NCI-H748 (cell line): Measurements from ENCODE around the gene C14orf119.

Experiments used
- DNase-seq: peaks from one replicate; lab custom pipeline; 2025; ENCODE audit not compliant: unreplicated experiment; lab: John Stamatoyannopoulos, UW

The C14orf119 gene, protein sequence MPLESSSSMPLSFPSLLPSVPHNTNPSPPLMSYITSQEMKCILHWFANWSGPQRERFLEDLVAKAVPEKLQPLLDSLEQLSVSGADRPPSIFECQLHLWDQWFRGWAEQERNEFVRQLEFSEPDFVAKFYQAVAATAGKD

DNA sequence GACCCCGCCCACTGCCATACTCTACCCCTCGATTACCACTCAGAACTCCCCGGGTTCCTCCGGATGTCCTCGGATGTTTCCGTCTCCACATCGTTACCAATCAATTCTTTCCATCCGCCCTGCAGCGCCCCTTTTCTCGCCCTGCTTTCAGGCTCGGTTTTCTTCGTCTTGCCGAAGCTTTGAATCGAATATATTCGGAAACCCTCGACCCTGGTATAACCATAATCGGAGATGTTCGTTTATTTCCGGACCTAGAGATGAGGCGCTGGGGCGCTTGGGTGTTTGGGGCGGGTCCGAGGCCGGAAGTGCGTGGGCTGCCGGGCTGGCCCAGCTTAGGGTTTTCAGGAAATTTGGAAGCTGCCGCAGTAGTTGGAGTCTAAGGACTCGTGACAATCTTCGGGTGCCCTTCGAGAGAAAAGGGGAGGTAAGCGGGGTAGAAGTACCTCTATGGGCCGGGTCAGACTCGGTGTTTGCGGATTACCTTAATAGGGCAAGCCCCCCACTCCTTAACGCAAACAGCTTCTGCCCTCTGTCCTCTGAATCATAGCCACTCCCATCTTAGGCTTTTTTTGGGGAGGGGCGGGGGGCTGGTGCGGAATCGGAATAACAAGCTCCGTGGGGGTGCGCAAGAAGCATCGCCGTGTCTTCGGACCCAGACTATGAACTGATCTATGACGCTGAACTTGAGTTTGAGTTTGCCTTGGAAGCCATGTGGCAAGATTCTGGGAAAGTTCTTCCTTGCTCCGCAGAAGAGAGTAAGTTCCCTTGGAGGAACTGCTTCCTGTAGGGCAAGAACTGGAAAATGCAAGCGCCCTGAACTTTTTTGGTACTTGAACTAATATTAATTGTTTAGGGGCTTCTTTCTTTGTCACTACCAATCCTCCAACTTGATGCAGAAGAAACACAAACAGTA lies at the start of gene C14orf119:
Gene C14orf119, plus strand, starts transcription at position 310 of the 913 bp plus-strand sequence. CDS start 2,154 bp downstream, outside the sequence.
- no peak for DNase-seq

DNA sequence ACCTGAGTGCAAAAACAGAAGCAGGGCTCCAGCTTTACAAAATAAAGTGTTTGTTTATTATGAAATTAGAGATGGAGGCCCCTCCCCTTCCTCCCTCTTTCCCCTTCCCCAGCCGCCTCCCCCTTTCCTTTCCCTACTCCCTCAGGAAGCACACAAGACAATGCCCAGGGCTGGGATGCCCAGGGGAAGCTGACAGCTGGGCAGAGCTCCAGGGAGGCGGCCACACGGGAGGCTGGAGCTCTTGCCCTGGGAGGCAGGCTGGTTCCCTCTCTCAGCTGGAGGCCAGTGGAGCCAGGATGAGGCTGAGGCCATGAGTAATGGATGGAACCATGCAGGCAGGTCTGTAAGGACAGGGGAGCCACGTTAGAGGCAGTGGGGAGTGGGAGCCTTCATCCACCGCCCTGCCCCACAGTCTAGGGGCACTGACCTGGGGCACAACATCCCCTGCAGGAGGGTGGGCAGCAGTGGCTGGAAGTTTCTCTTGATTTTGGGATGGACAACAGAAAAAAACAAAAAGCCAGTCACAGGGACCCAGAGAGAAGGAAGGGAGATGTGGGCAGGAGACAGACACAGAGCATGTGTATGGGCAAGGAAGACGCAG lies 48.2 kb upstream of the C14orf119 start:
- DNase-seq = no peak

DNA sequence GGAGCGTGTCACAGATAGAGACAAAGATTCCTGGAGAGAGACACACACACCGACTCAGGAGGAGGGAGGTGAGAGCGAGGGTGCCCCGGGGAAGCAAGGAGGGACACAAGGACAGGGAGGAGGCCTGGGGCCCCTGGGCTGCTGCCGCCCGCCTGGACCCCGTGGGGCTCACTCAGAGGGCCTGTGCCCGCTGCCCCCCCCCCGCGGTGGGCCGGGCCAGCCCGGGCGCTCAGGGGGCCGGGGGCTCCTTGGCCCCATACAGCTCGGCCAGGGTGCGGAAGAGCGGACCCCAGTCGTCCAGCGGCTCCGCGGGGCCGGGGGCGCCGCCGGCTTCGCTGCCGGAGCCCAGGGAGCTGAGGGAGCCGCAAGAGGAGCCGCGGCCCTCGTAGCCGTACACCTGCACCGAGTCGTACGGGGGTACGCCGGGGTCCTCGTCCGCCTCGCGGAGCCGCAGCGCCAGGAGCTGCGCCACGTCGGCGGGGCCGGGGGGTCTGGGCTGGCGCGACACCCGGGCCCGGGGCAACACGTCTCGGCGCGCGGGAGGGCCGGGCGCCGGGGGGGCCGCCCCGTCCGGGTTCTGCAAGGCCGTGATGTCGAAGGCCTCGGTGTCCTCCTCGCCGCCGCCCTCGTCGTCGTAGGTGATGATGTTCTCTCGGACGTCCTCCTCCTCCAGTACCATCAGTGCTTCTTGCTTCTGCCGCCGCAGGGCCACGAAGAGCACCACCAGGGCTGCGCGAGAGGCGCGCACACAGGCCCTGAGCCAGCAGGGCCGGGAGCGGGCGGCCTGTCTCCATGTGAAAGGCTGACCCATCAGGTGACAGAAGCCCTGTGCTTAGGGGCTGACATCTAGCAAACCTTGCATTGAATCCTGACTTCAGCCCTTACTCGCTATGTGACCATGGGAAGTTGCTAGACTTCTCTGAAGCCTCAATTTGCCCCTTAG lies 47.3 kb upstream of the C14orf119 start:
- no peak for DNase-seq

DNA sequence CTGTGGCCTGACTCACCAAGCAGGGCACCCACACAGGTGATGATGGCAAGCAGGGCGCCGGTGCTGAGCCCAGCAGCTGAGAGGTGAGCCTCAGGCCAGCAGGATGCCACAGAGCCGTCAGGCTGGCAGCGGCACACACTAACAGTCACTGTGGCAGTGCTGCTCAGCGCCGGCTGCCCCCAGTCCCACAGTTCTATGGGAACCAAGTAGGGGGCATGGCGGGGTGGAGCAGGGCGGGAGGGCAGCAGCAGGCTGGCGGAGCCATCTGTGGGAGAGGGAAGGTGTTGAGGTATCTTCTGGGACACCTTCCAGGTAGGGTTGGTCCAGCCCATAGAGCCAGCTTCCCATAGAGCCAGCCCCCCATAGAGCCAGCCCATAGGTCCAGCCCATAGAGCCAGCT lies 46.3 kb upstream of the C14orf119 start:
- DNase-seq = no peak

DNA sequence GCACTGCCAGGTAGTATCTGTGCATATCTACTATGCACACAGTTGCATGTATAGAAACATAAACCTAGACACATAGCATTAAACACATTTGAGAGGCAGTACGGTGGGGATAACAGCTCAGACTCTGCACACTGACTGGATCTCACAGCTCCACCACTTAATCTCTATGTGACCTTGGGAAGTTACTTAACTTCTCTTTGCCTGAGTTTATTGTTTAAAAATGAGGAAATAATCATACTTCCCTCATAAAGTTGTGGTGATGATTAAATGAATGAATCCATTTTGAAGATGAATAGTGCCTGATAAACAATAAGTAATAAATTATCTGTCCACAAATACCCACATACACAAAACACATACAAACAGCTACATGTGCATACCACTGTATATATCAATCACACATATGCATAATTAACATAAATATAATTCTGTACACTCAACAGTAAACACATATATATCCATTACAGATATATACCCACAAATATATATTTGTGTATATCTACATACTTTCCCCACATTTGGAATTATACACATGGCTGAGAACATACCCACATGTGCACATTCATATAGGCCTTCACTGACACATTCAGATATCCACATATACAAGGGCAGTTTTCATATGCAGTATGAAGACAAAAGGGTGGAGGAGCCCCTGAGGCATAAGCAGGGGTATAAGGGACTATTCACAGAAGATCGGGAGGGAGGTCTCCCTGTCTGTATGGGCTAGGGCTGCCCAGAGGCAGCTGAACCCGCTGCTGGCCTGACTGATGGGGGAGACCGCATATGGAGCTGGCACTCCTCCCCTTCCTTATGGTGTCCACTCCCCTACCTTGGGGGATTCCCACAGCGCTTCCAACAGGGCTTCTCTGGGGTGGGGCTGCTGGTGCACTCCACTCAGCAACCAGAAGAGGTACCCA lies 43.9 kb upstream of the C14orf119 start:
- DNase-seq = no peak

DNA sequence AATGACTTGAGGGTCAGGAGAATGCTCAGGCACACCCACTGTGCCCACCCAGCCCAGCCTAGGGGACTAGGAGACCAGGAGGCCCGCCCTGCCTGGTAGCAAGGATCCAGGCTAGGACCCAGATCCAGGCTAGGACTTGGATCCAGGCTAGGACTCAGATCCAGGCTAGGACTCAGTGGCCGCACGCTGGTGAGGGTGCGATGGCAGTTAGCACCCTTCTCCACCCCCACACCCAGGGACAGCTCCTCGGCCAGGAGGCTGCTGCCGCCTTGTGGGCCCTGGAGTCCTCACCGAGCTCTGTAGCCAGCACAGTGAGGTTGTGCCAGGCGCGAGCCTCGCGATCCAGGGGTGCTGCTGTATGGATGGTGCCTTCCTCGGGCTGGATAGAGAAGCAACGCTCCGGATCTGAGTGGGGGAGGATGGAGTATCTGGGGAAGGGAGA lies 43.1 kb upstream of the C14orf119 start:
- no peak for DNase-seq

DNA sequence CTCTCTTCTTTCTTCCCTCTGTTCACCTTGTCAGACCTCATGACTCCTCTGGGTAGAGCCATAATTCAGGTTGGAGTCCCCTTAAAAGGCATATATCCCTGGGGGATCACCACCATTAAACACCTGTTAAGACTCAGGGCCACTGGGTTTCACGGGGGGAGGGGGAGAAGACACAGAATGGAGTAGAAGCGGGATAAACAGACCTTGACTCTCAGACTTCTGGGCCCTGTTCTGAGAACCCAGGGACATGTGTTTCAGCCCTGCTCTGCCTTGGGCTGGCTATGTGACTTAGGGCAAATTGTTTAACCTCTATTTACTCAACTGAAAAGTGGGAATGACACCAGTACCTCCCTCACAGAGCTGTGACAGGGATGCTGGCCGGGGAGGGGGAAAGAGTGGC lies 42.6 kb upstream of the C14orf119 start:
- no peak for DNase-seq

DNA sequence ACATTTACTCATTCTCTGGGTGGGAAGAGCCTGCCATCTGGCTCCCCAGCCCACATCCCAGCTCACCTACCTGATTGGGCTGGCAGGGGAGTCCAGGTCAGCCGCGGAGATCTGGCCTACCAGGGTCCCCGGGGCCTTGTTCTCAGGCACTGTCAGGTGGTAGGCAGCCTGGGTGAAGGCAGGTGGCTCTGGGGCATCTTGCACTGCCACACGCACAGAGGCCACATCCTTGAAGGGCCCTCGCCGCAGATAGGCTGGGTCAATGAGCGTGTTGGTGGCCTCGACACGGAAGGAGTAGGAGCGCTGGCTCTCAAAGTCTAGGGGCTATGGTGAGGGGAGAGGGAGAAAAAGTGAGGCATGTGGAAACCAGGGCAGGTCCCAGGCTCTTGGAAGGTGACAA lies 41.9 kb upstream of the C14orf119 start:
- DNase-seq = no peak

DNA sequence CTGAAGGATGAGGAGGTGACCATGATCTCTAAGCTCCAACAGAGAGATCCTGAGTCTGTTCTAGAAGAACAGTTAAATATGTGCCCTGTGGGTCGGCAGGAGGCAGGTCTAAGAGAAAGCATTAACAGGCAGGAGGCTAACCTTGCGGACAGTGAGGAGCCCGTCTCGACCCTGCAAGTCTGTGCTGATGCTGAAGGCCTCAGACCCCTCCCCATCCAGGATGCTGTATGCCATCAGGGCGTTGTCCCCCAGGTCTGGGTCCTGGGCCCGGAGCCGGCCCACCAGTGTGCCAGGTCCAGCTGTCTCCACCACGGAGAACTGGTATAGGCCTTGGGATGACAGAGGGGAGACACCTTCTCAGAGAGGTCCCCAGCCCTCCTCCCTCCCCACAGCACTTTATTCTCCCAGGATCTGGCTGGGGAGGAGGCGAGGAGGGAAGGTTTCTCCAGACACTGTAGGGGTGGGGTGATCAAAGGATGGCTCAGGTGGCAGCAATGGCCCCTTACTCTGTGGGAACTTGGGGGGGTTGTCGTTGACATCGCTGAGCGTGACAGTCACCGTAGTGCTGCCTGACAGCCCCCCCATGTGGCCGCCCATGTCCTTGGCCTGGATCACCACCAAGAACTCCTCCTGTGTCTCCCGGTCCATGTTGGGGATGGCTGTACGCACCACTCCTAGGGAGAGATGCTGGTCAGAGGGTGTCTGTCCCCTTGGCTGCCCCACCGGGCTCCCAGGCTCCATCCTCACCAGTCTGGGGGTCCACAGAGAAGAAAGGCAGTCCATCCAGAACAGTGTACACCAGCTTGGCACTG lies 41.1 kb upstream of the C14orf119 start:
- DNase-seq = no peak

DNA sequence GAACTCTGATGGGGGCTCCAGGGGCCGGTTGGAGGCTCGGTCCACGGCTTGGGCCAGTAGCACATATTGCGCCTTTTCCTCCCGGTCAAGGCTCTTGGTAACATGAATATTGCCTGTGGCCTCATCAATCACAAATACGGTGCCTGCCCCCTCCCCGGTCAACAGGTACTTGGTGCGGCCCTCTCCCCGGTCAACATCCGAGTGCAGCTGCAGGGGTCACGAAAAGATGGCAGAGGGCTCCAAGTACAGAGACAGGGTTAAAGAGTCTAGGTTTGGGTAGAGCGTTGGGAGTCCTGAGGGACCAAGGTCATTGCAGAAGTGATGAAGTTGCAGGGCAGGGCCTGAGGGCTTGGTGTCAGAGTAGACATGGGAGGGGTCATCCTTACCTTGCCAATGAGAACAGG lies 40.2 kb upstream of the C14orf119 start:
- DNase-seq = no peak

DNA sequence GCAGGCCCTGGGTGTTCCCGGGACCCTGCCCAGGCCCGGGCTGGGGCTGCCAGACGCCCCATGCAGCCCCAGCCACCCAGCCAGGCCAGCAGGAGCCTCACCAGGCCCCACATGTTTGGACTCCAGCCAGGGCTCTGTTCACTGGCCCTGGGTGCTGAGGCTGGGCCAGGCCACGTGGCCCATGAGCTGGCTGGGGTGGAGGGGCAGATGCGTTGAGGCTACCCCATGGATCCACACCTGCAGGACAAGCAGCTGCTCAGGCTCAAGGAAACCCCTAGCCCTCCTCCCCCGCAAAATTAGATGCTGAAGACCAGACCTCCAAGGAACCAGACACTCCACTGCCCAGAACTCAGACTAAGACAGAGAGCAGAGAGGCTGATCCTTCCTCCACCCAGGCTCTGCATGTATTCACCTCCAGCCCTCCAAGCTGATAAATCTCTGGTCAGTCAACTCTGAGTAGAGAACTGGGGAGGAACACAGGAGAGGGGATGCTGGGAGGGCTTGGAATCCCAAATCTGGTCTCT lies 39.6 kb upstream of the C14orf119 start:
- DNase-seq = no peak

DNA sequence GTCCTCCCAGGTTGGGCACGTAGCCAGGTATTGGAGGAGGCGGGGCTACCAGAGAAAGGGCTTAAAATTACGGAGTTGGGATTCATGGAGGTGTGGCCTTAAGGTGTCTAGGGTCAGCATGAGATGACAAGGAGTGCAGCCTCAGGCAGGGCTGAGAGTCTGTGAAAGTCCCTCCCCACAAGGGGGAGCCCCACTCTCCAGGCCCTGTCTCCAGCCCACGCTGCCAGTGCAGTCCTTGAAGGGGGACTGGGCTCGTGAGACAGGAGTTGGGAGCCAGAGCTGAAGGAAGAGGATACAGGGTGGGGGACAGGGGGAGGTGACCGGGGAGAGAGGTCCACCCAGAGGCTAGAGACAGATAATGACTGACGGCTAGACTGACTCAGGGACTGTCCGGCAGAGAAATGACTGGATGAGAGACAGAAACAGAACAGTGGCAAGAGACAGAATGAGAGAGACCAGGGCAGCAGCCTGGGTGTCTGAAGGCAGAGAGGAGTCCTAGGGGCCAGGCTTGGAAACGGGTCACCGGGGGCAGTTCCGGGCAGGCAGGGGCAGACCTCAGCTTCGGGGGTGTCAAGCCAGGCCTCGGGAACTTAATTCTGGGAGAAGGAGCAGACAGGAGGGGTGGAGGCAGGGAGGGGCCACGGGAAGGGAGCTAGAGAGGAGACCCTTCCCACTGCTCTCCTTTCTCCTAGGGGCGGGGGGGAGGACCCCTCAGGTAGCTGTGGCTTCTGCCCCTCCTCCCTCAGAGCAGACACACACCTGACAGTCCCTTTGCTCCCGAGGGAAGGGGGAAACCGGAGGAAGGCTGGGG lies 39.0 kb upstream of the C14orf119 start:
- no peak for DNase-seq

DNA sequence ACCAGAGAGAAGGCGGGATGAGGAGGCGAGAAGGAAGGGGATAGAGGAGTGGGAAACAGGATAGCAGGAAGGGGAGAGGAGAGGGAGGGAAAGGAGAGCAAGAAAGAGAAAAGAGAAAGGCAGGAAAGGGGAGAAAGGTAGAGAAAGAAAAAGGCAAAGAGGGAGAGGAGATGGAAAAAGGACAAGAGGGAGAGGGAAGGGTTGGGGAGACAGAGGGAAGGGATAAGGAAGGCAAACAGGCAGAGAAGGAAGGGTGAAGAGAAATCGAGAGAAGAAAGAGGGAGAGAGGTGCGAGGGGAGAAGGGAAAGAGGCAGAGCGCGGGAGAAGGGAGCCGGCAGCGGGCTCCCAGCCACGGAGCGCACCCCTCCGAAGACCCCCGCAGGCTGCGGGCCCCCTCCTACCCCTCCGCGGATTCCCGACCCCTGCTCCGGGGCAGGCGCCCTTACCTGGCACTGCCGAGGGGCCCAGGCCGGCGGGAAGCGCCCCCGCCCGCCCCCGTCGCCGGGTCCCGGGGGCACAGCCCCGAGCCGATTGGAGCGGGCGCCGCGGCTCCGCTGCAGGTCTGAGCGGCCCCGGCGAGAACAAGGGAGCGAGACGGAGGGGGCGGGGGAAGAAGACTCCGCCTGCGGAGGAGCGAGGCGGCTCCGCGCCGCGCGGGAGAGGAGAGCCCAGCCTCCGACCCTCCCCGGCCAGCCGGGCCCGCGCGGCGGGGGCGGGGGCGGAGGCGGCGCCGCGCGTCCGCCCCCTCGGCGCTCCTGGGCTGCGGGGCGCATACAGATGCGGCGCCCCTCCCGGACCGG lies 38.1 kb upstream of the C14orf119 start, which contains the start of gene CDH24:
Gene CDH24, minus strand, starts transcription at position 565 of the 801 bp plus-strand sequence. CDS start 1,787 bp downstream, outside the sequence.
- DNase-seq = no peak

DNA sequence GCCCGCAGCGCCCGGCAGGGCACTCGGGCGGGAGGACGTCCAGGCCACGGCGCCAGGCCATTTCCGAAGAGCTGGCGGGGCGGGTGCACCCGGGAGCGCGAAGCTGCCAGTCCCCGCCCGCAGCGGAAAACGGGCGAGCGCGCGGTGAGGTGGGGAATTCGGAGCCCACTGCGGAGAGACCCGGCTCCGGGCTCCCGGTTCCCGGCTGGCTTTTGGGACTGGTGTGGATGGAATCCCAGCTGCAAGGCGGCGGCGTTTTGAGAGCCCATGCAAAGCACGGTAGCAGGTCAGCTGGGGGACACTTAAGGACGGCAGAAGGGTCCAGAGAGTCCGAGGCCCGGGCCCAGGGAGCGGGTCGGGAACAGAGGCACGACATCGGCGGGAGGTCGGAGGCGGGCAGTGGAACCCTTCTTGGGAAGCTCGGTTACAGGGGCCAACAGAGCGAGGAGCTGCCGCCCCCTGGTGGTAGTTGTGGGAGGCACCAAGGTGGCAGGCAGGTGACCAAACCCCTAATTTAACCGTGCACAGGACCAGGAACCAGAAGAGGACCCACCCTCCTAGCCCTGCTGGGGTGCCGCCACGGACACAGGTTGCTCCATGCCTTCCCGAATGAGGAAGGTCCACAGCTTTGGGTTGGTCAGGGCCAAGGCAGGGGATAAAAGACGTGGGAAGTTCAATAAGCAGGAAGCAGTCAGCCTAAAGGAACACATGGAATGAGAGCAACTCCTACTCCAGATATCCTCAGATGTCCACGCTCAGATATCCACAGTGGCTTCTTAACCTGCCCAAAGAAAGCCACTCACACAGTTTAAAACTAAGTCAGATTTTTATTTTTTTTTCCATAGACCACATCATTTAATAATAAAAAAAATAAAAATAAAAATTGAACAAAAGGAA lies 37.3 kb upstream of the C14orf119 start:
- DNase-seq = no peak

DNA sequence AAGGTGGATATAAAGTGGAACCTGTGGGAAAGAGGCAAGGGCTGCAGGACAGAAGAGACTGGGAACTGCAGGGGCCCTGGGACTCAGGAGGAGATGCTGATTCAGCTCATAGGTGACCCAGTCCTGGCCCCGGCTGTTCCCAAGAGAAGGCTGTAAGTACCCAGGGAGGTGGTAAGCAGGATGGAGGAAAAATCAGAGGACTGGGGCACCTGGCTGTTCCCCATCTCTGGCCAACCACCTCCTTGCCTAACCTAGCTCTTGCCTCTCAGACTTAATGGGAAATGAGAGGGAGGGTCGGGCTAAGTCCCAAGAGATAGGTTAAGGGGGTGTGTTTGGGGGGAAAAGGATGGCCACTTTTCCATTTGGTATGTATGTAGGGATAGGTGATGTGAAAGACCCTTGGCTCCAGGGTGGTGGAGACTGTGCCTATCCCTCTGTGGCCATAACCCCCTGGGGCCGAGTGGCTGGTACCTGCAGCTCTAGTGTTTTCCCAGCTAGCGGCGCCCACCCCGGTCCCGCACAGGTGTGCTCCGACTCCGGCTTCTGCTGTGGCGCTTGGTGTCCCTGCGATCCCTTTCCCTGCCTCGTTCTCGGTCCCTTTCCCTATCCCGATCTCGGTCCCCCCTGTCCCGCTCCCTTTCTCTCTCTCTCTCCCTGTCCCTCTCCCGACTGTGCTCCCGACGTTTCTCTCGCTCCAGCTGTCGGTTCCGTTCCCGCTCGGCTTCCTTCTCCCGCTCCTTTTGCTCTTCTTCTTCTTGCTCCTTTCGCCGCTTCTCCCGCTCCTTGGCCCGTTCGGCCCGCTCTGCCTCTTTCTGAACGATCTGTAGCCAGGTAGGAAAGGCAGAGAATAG lies 36.4 kb upstream of the C14orf119 start:
- DNase-seq = no peak
